Measurements from ENCODE around the gene PGLYRP2.

The PGLYRP2 gene

GRCh38 chr19:15429825-15430467, 49.4 kb downstream of the PGLYRP2 start:
- peak overlapping the region; percentile 8; the same call in 1 of the 2 replicates for H3K4me3 ChIP-seq (ENCODE audit: low read length)
- DNase-seq (ENCODE audit: low read depth): no peak
- TF ChIP-seq CTCF (conservative IDR thresholded peaks at IDR 0.05; ENCODE audit: low read length): no peak

GRCh38 chr19:15428956-15429824, 50.1 kb downstream of the PGLYRP2 start:
- TF ChIP-seq CTCF (conservative IDR thresholded peaks at IDR 0.05; ENCODE audit: low read length): no peak
- DNase-seq (ENCODE audit: low read depth): no peak
- no peak overlapping the region for H3K4me3 ChIP-seq (ENCODE audit: low read length)

GRCh38 chr19:15427991-15428471, 51.3 kb downstream of the PGLYRP2 start:
- no peak for TF ChIP-seq CTCF (conservative IDR thresholded peaks at IDR 0.05; ENCODE audit: low read length)
- no peak overlapping the region for H3K4me3 ChIP-seq (ENCODE audit: low read length)
- no peak for DNase-seq (ENCODE audit: low read depth)

- no peak for TF ChIP-seq CTCF (conservative IDR thresholded peaks at IDR 0.05; ENCODE audit: low read length)
Measured at GRCh38 chr19:15427350-15427700, 52.0 kb downstream of the PGLYRP2 start.

GRCh38 chr19:15426485-15427349, 52.6 kb downstream of the PGLYRP2 start:
- TF ChIP-seq CTCF (conservative IDR thresholded peaks at IDR 0.05; ENCODE audit: low read length): no peak
- no peak for DNase-seq (ENCODE audit: low read depth)
- no peak overlapping the region for H3K4me3 ChIP-seq (ENCODE audit: low read length)

More at GRCh38 chr19:15427350-15427700, 52.0 kb downstream of the PGLYRP2 start:
- H3K4me3 ChIP-seq (ENCODE audit: low read length): no peak overlapping the region
- DNase-seq (ENCODE audit: low read depth): no peak

GRCh38 chr19:15425321-15425950, 53.9 kb downstream of the PGLYRP2 start:
- DNase-seq (ENCODE audit: low read depth): no peak
- H3K4me3 ChIP-seq (ENCODE audit: low read length): no peak overlapping the region
- TF ChIP-seq CTCF (conservative IDR thresholded peaks at IDR 0.05; ENCODE audit: low read length): no peak
